AG08396 (cell line): ENCODE data around the gene NEK5.
"Not testable (repeated sequence)": the region's sequence is repeated elsewhere in the genome, so short reads cannot be mapped to it uniquely, and the experiment has no call there.

ENCODE experiments used
- DNase-seq: peaks from one replicate; pipeline ENCODE4 v3.0.0; 2012; ENCODE audit warnings: low spot score, mixed read lengths

The NEK5 gene

DNA sequence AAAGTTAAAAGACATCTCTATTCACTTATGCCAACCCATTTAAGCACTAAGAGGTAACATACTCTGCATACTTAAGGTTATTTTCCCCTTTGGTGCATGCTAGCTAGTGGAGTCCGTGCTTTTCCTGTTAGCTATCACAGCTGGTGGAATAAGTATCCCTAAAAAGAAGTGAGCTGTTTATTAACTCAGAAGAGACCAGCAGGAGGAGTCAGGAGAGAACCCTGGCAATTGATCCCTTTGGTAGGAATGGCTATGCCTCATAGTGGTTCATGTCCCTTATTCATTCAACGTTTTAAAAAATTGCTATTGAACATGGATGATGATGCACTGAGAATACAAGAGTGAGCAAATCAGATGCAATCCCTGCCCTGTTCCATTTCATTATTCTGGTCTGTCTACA, 12.4 kb upstream of the NEK5 start:
- DNase-seq = no peak

DNA sequence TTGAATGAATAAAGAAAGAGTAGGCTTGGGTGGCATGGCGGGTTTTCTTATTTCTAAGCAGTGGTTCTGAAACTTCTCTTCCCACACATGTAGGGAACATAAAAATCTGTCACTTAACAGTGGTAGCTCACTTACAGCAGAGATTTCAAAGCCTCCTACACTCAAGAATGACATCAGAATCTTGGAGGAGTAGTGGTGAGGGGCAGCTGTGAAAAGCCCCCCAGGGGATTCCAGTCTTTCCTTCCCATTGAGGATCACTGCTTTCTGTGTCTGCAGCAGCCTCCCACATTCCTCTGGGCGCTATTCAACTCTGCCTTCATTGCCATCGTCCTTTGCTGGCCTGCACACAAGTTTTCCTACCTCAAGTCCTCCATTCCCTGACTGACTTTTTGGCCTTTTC, 8.6 kb upstream of the NEK5 start:
- DNase-seq = no peak

DNA sequence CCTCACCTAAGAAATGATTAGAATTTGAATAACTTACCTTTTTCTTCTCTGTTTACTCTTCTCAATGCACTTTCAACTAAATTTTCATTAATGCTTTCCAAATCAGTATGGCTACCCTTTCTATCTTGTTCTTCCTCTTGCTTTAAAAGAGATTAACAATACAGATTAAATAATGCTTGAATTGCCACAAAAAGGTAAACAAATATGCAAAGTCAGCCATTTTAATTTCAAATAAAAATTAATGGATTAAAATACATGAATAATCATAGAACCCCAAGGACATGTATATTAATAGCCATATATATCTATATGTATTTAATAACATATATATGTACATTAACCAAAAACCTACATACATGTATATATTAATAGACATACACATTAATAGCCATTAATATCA, 7.9 kb upstream of the NEK5 start:
- DNase-seq = no peak

DNA sequence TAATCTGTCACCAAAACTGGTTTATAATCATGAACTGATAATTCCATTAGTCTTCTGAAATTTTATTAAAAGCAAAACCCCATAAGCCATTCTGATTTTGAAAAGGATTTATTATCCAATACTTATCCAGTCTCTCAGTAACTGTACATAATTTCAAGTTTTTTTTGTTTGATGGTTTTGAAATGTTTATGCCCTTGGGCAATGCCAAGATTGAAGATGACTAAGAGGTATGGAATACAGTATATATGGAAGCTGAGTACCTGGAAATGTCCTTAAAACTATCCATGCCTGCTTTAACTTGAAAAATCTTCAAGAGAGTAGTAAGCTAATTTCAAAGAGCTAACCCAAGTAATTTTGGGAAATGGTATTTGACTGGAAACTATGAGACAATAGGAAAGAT, 1.8 kb upstream of the NEK5 start:
- DNase-seq = no peak

DNA sequence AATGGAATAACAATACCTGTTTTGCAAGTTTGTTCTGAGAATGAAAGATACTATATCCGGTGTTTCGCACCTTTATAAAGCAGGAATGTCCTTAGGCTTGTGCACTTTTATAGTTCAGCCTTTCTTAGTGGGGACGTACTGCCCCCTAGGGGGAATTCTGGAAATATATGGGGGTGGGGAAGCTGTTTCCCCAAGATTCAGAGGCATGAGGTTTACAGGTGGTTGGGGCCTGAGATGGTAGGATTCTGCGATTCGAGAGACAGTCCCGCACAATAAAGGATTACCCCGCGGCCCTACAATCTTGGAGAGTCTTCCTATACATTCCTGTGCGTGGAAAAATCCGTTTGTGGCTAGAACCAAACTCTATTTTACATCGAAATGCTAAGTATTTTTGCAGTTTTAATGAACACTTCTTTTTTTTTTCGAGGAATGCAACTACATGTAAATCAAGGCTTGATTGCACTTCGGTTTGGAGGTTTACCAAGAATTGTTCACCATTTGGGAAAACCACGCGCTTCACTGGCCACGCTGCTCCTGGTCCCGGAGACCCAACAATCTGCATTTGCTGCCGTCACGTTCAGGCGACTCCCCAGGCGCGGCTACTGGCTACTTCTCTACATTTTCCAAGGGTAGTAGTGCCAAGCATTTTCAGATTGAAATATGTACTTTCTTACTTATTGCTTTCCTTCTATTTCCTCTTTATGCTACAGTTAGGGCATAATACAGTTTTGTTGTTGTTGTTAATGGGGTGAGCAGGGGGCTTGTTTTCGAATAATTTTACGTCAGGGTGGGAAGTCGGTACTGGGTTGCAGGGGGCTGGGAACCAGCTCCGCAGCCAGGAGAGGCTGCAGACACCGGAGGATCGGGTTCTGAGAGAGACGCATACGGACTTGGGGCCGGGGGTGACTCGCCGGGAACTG, 830 bp downstream of the NEK5 start:
- peak; percentile 79 for DNase-seq

DNA sequence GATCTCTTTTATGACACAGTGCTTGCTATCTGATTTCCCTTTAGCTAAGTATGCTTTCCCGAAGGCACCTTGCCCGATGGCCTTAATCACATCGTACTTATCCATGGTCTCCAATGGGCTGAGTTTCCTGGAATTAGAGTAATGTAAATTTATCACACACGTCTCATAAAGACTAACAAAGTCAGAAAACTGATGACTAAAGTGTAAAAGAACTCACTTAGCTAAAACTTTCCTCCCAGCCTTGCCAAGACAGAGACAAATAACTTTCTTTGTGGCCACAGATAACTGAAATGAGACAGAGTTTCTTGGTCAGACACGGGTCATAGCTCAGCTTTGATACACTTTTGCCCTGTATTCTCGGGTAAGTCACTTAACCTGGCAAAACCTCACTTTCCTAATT, 1.5 kb downstream of the NEK5 start:
- DNase-seq = no peak

DNA sequence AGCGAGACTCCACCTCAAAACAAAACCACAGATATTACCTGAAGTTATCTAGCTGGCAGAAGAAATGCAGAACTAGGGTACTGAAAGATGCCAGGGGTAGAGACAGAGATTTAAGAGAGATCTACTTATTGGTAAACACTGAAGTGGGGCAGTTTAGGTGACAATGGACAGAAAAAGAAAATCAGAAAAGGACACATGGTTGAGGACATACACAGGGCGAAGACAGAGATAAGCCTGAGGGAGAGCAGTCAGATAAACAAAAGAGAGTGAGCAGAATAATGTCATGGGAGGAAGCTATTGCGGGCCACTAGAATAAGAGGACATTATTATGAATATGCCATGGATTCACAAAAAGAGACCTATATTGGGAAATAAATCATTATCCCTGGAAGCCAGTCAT, 3.3 kb downstream of the NEK5 start:
- DNase-seq = no peak

DNA sequence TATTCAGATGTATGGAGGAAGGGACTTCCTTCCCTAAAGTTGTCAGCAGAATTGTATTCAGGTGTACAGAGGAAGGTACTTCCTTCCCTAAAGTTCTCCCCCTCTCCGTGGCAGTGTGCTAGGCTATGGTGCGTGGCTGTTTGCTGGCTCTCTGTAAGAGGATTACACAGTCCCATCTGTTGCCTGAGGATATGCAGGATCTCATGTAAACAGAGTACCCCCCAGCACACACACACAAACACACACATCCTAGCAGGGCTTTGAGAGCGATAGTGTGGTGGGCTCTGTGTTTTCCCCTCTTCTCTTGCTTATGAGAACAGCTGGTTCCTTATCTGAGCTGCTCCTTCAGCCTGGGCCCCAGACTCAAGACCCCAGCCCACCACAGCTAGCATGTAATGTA, 10.3 kb downstream of the NEK5 start:
- DNase-seq = no peak

DNA sequence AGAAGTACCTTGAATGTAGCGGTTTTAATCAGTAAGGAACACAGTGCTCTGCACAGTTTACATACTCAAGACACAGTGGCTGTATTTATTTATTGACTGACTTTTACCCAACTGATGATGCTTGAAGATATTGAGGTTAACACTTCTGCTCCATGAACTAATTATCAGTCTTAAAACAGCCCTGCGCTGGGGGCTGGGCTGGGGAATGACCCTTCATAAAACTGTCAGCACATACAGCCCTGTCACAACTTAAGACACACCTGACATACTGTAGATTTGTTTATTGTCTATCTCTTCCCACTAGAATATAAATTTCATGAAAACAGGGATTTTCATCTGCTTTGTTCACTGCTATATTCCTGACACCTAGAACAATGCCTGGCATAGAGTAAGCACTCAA, 10.8 kb downstream of the NEK5 start:
- no peak for DNase-seq

DNA sequence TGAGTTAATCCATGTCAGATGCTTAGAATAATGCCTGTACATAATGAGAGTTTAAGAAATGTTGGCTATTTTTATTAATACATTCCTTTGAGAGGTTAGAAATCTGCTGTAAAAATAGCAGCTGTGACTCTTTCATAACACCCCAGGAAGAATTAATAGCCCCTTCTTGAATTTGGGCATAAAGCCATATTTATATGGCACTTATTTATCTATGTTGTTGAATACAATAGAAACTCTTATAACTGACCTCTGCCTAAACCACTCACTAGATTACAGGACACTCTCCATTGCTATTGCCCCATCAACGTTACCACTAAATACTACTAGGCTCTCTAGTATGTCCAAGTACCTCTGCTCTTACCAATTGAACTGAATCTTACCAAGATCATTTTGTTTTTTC, 16.3 kb downstream of the NEK5 start:
- no peak for DNase-seq

DNA sequence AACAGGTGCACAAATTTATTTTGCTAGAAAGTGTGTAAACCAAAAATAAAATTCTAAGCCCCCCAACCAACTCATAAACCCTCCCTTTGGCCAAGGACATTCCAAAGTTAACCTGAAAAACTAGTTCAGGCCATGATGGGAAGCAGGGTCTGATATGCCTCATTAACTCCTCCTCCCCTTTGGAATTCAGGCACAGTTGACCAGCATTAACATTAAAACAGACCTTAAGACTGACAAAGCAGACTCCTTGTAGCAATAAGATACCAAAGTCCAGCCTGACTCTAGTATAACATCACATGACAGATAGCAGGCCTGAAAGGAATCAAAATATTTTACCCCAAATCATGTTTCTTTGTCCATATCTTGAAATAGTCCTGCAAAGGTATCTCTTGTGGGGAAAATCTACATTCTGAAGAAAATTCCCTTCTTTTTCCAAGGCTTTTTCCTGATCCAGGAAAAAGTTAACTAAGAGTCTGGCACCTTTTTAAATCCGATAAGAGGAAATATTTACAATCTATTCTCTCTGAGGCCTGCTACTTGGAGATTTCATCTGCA, 19.7 kb downstream of the NEK5 start:
- DNase-seq = no peak

DNA sequence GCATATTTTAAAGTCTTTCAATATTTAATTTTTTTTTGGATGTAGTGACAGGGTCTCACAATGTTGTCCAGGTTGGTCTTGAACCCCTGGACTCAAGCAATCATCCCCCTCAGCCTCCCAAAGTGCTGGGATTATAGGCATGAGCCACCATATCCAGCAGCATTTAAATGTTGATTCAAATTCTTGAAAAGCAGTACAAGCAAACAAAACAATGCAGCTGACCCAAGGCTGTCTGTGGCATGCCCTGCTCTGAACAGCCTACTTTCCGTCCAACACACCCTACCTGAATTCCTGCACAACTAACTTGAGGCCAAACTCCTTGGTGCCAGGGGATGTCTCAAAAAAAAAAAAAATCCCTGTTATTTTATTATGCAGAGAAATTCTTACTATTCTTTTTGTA, 23.0 kb downstream of the NEK5 start:
- DNase-seq = no peak

DNA sequence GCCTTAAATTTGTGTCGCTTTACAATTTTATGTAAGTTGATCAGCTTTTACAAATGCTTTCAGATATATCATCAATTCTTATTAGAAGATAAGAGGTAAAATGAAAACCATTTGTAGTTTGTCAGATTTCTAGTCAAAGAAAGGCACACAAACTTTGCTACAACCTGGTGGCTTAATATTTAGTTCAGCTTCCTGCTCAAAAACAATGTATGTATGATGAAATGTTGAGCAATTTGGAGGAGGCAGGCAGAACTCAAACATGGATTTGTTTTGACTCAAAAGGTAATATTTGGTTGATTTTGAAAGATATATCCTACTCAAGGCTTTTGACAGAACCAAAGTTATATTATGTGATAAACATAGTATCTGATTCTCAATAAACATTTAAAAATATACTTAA, 24.2 kb downstream of the NEK5 start:
- DNase-seq = no peak

DNA sequence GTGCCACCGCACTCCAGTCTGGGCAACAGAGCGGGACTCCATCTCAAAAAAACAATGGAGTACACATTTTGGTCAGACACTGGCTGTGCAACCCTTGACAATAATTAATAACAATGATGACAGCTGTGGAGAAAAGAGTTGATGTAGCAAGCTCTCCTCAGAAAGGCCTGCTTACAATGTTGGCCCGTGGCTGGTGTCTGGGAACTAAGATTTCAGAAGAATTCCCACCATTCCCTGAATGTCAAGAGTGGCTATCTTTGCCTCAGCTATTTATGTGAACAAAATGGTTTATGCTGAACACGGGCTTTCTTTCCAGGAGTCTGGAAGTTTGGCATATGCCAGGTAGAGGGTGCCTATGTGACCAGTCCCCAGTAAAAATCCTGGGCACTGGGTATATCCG, 25.5 kb downstream of the NEK5 start:
- no peak for DNase-seq

DNA sequence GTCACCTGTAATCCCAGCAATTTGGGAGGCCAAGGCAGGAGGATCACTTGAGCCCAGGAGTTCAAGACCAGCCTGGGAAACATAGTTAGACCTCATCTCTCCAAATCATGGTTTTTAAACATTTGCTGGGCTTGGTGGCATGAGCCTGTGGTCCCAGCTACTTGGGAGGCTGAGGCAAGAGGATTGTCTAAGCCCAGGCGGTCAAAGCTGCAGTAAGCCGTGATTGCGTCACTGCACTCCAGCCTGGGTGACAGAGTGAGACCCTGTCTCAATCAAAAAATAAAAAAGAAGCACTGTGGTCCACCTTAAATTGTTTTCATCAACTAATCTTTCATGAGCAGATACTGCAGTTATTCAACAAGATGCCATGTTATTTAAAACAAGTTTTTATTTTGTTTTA, 26.4 kb downstream of the NEK5 start:
- DNase-seq = not testable (repeated sequence)

DNA sequence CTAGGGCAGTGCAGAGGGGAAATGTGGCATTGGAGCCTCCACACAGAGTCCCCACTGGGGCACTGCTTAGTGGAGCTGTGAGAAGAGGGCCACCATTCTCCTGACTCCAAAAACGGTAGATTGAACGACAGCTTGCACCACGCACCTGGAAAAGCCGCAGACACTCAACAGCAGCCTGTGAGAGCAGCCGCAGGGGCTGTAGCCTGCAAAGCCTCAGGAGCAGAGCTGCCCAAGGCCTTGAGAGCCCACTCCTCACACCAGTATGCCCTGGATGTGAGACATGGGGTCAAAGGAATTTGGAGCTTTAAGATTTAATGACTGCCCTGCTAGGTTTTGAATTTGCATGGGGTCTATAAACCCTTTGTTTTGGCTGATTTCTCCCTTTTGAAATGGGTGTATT, 31.7 kb downstream of the NEK5 start:
- no peak for DNase-seq

DNA sequence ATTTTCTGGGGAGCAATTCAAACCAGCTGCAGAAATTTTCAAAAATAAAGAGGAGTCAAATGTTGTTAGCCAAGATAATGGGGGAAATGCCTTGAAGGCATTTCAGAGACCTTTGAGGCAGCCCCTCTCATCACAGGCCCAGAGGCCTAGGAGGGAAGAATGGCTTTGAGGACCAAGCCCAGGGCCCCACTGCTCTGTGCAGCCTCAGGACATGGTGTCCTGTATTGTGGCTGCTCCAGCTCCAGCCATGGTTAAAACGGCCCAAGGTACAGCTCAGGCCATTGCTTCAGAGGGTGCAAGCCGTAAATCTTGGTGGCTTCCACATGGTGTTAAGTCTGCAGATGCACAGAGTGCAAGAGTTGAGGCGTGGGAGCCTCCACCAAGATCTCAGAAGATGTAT, 32.1 kb downstream of the NEK5 start:
- DNase-seq = no peak

DNA sequence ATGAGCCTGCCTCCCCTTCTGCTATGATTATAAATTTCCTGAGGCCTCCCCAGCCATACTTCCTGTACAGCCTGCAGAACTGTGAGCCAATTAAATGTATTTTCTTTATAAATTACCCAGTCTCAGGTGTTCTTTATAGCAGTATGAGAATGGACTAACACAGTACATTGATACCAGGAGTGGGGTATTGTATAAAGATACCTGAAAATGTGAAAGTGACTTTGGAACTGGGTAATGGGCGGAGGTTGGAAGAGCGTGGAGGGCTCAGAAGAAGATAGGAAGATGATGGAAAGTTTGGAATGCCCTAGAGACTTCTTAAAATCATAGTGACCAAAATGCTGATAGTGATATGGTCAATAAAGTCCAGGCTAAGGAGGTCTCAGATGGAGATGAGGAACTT, 32.8 kb downstream of the NEK5 start:
- DNase-seq = no peak

DNA sequence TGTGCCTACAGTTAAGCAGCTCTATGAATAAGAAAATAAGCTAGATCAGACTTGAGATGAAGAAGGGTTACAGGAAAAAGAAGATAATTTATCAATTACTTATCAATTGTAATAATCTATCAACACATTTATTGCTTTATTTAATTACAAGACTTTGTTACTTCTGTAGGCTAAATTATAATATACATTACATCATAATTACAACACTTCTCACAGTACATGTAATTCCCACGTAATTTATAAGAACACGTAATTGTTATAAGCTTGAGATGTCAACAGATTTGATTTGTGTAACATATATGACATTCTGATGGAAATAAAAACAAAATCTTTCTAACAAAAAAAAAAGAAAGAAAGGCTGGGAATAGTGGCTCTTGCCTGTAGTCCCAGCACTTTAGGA, 36.8 kb downstream of the NEK5 start:
- DNase-seq = no peak

DNA sequence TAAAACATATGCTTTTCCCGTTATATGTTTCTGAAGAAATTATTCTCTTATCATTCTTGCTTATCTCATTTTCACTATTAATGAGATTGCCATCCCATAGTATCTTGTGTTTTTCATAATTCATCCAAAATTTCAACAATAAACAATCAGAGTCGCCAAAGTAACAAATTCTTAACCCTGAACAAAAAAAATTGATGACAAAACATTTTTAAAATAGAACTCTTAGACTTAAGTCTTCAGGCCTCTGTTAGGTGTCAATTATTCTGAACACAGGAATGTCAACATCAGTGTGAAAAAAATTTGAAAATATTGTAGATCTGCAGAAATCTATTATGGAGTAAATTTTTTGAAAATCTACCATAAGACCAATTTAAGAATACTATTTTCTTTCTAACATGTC, 37.4 kb downstream of the NEK5 start:
- DNase-seq = no peak

DNA sequence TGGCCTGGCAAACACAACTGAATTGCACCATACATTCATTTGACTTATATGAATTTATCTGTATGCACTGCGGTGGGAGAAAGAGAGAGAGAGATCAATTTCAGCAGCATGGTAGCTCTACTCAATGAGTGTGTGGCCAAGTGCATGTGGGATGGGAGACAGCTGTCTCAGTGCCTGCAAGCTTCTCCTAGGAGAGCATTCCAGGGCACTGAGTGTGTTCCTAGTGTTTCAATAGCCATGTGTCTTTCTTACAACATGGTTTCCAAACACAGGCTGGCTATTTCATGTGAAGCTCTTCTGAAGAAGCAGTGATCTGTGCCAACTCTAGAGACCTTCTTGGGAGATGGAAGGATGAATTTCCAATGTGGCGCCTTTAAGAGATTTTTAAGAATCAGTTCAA, 43.5 kb downstream of the NEK5 start:
- DNase-seq = peak; percentile 78

DNA sequence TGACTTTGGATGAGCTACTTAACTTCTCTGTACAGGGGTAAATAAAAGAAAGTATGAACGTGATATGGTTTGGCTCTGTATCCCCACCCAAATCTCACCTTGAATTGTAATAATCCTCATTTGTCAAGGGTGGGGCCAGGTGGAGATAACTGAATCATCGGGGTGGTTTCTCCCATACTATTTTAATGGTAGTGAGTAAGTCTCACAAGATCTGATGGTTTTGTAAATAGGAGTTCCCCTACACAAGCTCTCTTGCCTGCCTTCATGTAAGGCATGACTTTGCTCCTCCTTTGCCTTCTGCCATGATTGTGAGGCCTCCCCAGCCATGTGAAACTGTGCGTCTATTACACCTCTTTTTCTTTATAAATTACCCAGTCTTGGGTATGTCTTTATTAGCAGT, 43.9 kb downstream of the NEK5 start:
- not testable (repeated sequence) for DNase-seq

DNA sequence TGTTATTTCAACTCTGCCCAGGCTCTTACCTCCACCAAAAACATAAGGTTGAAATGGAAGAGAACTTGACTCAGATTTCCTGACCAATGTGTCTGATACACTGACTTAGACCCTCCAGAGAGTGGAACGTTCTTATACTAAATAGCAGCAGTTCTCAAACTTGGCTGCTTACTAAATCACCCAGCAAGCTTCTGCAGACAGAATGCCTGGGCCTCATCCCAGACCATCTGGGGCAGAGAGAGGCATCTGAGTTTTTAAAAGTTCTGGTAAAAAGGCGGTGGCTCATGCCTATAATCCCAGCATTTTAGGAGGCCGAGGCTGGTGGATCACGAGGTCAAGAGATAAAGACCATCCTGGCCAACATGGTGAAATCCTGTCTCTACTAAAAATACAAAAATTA, 46.3 kb downstream of the NEK5 start:
- DNase-seq = no peak

DNA sequence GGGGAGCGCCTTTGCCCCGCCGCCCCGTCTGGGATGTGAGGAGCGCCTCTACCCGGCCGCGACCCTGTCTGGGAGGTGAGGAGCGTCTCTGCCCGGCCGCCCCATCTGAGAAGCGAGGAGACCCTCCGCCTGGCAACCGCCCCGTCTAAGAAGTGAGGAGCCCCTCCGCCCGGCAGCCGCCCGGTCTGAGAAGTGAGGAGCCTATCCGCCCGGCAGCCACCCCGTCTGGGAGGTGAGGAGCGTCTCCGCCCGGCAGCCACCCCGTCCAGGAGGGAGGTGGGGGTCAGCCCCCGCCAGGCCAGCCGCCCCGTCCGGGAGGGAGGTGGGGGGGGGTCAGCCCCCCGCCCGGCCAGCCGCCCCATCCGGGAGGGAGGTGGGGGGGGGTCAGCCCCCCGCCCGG, 49.0 kb downstream of the NEK5 start:
- DNase-seq = not testable (repeated sequence)
